HL-60/S4 treated with retinoic acid at 250 ng/mL for 4 days and 3 days (cell line): Measurements from ENCODE around the gene TALDO1.

Experiments
- in situ Hi-C: fragments of 300-500 bp; cut with MboI; formaldehyde crosslinking; loops from 2 replicates; pipeline ENCODE4 v1.7.0; 2022; ENCODE audit warnings: low sequenced_read_pairs

TALDO1 gene

DNA sequence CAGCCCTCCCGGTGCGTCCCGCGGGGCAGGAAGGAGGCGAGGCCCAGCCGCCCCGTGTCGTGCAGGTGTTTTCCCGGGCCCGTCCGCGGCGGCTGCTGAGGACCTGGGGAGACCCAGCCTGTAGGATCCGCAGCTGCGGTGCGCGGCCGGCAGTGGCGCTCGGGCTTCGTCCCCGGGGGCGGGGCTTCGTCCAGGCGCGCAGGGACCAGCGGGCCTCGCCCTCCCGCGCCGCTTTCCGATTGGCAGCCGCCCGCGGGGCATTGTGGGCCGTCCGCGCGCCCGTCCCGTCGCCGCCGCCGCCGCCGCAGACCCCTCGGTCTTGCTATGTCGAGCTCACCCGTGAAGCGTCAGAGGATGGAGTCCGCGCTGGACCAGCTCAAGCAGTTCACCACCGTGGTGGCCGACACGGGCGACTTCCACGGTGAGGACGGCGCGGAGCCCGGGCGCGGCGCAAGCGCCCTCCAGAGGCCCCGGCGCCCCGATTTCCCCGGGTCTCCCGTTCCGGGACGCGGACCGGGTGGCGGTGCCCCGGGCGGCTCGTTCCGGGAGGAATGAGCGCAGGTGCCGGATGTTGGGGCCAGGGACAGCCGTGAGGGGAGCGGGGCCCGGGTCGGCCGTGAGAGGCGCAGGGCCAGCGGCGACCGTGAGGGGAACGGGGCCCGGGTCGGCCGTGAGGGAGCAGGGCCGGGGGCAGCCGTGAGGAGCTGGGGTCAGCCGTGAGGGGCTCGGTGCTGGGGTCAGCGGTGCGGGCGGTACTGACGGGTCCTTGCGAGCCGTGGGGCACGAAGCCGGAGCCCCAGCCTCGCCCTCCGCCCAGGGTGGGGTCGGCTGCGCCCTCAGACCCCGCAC is at the start of gene TALDO1:
TSS of gene TALDO1 (plus strand) at position 307 of the 849 bp plus-strand sequence. CDS start at position 325, 18 bp downstream.
- in situ Hi-C loops: no loop called here

DNA sequence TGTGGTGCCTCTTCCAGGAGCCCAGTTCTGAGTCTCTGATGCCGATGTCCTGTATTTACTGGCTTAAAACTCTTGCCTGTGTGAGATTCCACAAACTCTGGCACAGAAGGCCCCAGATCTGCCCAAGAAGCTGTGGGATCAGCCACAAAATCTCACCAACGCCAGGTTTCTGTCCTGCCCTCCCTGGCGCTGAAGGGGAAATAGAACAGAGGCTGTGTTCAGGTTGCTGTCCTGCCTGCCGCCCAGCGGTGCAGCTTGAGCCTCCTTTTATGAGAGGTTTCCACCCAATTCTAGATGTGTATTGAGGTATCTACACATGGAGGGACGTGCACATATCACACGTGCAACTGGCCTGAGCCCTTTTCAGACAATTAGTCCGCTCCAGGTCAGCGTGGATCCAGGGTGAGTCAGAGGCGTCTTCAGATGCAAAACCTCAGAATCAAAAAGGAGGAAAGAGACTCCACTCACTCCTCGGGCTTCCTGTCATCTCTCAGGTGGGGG is 49.4 kb upstream of the TALDO1 start:
- in situ Hi-C loops: no loop called here

DNA sequence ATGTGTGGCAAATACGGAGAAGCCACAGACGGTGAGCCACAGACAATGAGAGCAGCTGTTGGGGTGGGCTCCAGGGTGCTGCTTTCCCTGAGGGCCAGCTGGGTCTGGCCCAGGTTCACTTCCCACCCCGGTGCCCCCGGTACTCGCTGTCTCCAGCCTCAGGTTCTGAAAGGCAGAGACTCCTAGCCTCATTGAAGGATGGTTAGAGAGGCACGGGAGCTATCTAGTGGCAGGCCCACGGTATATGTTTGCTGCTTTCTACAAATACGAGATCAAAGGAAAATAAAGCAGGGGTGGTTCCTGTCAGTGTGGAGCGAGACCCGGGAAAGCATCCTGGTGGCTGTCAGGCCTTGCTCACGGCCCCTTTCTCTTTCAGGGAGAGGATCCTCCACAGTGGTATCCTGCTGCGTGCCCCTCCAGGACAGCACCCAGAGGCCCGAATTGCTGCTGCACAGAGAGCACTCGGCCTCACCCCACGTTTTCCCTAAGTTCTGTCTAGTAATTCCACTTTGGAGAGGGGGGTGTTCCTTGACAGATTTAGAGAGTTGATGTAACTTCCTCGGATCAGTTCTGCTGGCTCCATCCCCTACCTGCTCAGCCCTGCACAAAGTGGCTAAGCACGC is 48.7 kb upstream of the TALDO1 start:
- in situ Hi-C loops: no loop called here

DNA sequence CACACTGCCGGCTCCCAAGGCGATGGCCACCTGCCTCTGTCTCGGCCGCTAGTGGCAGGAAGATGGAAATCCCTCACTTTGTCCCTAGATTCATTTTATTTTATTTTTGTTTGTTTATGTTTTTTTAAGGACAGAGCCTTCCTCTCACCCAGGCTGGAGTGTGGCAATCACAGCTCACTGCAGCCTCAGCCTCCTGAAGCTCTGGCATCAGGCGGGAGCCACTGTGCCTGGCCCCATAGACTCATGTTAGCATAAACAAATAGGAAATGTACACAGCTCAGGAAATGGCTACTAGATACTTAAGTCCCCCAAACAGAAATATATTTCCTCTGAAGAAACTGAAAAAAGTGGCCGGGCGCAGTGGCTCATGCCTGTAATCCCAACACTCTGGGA is 48.2 kb upstream of the TALDO1 start:
- in situ Hi-C loops: no loop called here

DNA sequence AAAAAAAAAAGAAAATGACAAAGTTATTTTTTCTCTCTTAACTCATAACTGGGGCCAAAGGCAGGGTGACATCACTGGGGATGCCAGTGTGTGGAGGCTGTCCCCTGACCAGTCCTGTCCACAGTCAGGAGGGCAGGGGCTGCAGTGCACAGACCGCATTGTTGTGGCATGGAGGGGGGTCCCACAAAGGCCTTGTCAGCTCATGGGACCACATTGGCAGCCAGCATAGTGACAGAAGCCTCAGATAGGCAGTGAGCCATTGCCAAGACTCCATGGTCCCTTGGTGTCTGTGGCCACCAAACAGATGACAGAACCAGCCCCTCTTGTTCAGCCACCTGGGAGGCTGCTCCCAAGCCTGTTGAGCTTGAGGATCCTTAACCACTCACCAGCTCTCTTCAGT is 47.5 kb upstream of the TALDO1 start:
- in situ Hi-C loops: no loop called here

DNA sequence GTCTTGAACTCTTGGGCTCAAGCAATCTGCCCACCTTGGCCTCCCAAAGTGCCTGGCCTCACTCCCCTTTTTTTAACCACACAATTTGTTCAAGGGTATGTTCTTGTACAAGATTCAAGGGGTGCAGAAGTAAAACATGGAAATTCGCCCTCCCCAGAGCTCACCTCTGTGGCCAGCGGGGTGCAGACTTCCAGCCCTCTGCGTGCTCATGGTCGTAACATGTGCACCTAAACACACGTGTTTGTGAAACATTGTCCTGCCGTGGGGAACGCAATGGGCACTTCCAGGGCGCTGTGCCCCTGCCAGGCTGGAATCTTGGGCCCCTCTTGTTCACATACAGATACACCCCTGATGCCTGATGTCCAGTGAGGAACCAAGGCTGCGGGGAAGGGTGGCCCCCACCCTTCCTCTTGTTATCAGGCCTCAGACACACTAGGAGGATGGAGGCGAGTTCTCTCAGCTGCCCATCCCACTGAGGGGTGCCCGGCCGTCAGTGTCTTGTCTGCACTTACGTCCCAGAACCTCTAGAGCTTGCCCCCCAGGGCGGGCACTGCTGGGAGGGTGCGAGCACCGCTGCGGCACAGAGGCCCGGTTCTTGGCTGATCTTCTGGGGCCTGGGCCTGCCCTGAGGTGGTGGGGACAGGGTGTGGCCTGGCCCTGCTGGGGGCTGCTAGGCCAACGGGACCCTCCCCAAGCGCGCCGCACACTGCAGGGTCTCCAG is 45.4 kb upstream of the TALDO1 start:
- in situ Hi-C loops: no loop called here

DNA sequence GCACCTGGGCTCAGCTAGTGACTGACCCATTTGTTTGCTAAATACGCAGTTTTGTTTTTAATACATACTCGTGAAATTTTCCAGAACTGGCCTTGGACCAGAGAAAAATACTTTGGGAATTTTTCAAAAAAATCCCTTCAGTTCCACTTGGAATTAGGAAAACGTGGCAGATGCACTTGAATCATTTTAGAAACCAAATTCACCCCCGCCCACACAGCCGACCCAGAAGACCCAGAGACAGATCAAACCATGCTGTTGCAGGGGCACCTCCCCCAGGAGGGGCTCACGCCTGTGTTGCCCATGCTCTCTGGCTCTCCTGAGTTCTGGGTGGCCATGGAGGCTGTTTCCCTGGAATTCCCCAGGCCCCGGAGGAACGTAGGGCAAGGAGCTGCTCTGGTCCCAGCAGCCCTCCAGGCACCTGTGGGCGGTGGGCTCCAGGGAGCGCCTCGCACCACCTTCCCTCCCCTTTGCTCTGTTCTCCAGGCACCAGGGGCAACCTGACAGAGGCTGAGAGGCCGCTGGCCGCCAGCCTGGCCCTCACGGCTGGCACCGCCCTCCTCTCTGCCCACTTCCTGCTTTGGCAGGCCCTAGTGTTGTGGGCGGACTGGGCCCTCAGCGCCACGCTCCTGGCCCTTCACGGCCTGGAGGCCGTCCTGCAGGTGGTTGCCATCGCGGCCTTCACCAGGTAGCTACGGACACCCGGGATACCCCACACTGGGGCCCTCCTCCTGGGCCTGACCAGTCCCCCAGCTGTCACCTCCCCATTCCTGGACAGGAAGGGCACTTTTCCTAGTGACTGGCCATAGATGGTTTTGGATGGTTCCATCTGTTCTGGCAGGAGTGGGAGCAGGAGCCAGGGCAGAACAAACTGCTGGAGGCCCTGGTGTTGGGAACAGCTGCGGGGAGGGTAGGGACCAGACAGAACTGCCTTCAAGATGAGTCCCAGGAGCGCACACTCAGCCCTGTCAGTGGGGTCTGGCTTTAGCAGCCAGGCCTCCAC is 44.5 kb upstream of the TALDO1 start:
- in situ Hi-C loops: no loop called here

DNA sequence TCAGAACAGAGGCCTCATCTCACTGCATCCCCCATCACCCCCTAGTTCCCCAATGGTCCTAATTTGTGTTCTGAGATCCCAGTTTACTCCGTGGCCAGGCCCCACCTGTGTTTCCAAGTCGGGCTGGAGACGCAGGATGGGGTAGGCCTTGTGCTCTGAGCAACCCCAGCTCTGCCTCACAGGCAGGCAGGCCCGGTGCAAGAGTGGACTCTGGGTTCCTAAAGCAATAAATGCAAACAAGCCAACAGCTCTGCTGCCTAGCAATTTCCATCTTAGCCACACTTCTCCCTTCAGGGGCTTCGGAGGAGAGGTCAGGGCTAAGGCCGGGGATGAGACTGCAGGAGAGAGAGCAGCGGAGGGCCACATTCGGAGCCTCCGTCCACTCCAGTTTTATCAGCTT is 43.8 kb upstream of the TALDO1 start:
- in situ Hi-C loops: no loop called here

DNA sequence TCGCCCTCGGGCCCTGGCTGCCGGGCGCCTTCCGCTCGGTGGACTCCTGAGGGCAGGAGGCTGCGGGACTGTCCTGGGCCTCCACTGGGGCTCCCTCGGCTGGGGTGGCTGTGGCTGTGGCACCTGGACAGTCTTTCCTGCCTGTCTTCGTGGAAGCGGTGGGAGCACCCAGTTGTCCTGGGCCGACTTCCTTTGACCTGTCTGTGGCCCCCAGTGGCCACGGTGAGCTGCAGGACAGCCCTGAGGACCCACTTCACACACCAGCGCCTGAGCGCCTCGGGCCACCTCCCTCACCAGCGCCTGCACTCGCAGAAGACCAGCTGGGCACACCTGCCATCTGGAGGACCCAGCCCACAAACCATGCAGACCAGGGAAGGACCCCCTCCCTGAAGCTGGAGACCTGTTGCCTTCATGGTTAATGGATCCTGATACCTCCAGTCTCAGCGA is 43.0 kb upstream of the TALDO1 start:
- in situ Hi-C loops: no loop called here

DNA sequence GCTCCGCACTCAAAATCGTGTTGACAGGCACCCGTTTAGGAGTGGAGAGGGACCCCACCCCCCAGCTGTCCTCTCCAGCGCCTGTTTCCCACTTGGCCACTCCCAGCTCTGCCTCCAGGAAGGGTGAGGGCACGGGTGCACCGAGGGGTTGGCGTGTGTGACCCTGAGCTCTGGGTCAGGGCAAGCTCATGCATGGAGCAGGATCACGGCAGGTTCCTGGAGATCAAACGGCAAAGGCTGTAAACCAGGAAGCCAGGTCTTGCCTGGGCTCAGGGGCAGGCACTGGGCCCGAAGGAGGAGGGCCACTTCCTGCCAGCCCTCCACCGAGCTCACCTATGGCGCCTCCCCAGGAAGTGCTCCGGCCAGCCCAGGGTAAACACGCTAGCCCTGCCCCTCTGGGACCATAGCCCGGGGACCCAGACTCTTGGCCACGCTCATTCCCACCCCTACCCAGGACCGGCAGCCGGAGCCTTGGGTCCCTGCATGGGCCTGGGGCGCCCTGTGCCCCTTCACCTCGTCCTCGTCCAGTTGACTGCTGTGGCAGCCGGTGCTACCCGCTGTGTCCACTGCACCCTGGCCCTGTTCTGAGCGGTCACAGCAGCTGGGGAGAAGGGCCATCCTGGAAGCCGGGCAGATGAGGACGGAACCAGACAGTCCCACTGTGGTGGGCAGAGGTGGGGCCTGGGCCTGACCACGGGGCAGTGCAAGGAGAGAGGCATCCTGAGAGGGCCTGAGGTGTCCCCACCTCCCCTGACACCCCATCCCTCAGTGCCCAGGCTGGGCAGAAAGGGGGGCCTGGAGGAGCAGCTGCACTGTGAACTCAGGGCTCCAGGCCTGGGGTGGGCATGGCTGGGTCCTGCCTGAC is 42.3 kb upstream of the TALDO1 start:
- in situ Hi-C loops: no loop called here

DNA sequence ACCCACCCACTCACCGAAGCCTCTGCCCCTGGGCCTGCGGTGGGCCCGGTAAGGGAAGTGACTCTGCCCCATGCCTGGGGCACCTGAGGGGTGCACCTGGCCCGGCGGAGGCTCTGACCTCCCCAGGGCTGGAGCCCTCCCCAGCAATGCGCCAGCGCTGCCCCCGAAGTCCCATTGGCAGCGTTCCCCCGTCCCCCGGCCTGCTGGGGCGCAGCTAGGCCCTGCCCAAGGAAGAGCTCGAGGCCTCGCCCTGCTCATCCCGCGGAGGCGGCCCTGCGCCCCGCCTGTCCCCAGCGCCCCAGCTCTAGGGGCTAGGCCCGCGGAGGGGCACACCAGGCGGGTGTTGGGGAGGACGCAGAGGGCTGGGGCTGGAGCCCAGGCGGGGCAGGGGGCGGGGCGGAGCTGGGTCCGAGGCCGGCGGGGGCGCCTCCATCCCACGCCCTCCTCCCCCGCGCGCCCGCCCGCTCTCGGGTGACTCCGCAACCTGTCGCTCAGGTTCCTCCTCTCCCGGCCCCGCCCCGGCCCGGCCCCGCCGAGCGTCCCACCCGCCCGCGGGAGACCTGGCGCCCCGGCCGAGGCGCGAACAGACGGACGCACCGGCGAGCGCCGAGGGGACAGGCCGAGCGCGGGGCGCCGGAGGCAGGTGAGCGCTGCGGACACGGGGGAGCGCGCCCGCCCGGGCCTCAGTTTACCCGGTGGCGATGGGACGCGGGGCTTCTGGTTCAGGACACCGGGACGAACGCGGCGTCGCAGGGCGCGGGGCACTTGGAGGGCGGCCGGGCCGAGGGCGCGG is 41.4 kb upstream of the TALDO1 start, which contains the start of gene EPS8L2:
TSS of gene EPS8L2 (plus strand) at position 586 of the 793 bp plus-strand sequence. CDS start 3,177 bp downstream, outside the sequence.
- in situ Hi-C loops: no loop called here

DNA sequence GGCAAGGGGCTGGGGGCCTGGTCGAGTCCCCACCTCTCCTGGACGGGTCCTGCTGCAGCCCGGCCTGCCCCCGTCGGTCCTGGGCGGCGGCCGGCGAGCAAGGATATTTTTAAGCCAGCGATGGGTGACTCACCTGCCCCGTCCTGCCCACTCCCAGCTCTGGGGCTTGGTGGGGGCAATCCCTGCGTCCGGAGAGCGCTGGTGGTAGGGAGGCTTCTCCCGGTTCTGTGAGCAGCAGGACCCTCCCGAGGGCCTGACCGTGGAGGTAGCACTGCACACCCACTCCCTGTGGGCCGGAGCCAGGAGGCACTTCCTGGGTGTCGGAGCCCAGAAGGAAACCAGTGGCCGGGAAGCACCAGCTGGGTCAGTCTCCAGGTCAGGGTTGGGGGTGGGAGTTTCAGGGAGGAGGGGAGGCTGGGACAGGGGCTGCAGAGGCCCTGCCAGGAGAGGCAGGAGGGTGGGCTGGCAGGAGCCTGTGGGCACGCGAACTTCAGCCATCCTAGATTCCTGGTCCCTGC is 40.8 kb upstream of the TALDO1 start:
- in situ Hi-C loops: no loop called here

DNA sequence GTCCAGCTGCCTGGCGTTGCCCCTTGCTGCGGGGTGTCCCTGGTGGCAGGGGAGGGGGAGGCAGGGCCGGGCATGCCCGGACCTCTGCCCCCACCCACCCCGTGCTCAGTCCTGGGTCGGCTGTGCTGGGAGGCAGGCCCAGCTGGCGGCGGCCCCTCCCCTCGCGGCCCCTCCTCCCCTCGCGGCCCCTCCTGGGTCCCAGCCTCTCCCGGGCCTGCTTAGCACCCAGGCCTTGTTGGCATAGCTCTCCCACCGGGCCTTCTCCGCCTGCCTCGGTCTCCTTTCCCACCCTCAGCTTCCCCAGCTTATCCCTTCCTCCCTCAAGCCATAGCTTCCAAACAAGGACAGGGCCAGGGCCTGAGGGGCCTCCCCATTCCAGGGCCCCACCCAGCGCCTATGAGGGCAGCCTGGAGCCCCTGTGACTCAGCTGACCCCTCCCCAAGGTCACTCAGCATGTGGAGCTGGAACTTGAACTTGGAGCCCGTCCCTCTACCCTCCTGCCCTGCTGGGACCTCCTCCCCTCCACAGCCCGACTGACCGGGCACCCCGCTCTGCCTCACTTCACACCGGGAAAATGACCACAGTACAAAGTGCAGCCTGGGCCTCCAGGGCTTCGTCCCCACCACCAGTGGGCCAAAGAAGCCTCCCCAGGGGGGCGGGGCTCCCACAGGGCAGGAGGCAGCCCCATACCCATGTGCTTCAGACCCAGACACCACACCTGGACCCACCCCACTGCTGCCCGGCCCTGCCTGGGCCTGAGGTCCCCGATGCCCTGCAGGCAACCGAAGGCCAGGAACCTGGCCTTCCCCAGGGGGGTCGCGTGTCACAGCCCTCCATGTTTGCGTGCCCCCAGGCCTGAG is 40.1 kb upstream of the TALDO1 start:
- in situ Hi-C loops: no loop called here

DNA sequence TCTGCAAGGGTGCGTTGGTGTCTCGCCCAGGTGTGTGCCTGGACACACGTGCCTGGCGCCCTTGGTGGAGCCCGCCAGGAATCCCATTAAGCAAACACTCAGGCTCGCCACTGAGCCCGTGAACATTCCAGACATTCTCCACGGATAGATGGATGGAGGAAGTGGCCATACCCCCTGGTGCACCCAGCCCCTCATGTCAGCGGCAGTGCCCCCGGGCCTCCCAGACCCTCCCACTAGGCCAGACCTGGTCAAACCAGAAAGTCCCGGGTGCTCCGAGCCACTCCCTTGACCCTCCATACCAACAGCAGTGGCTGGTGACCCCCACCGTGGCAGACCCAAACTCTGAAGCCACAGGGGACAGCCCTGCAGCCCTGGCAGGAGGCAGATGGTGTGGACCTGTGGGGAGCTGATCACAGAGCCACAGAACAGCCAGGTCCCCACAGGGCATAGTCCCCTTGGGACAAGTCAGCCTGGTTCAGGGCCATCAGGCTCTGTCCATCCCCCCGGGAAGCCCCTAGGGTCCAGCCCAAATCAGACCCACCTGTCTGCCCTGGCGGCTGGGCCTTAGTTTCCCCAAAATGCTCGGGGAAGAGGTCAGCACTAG is 39.3 kb upstream of the TALDO1 start:
- in situ Hi-C loops: no loop called here

DNA sequence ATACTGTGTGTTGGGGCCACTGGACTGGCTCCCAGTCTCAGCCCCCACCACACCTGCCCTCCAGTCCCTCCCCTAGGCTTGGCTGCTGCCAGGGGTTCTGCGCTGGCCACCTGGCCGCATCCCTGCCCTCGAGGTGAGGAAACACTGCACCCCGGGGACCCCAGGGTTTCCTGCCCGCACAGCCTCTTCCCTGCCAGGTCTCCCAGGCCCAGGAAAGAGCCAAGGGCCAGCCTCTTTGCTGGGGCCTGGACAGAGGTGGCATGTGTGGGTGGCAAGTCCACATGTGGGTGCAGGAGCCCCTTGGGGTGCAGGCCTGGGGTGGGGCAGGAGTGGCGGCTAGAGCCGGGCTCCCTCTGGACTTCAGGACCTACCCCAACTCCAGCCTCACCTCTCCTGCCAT is 38.8 kb upstream of the TALDO1 start:
- in situ Hi-C loops: no loop called here

DNA sequence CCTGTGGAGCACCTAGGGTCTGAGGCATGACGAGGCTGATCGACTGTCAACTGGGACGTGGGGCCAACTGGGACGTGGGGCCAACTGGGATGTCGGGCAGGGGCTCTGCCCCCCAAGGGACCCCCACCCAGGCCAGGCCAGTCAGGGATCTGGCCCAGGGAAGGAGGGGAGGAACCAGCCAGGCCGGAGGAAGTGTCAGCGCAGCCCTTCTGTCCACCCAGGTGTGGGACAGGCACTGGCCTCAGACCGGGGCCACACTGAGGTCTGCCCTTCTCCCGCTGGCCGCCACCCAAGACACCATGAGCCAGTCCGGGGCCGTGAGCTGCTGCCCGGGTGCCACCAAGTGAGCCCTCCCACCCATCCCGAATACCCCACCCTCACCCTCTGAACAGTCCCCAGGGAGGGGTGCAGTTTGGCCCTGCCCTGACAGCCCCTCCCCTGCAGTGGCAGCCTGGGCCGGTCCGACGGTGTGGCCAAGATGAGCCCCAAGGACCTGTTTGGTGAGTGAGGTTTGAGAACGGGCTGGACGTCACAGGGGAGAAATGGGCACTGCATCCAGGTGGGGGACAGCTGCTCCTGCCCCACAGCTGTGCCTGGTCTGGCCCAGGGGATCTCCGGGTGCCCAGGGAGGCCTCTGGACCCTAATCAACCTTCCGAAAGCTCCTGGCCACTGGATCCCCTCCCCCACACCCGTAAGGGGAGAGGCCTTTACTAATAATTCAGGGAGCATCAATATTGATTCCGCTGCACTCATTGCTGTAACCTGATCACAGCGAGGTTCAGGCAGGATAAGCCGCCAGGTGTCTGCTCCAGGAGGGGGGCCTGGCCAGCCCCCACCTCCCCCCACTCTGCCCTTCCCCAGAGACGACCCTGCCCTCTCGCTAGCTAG is 37.9 kb upstream of the TALDO1 start:
- in situ Hi-C loops: no loop called here
